Thyroid gland (tissue), 4 donors: ENCODE data around the gene UBR4. TPM values are rescaled to one million over a fixed set of nuclear protein-coding genes. Genes with fewer than 3 reads are reported as not detected.

Source experiments
- DNase-seq, 2 donors: peaks; one replicate each; pipeline ENCODE4 v3.0.0-alpha.2; 2019
- H3K27ac ChIP-seq, 3 donors: fragments of 200-600 bp; sonication (generic); 1 replicate in 2 of 3; 2 replicates in 1 of 3; pipeline ENCODE4 v1.5.1; 2016 to 2019; ENCODE audit warnings: mild to moderate bottlenecking in 1 of 3, moderate library complexity in 1 of 3
- H3K27me3 ChIP-seq: fragments of 200-600 bp; sonication (generic); one replicate; pipeline ENCODE4 v1.5.1; 2019
- H3K36me3 ChIP-seq, 2 donors: fragments of 200-600 bp; sonication (generic); one replicate each; pipeline ENCODE4 v1.5.1; 2016 to 2019
- H3K4me1 ChIP-seq, 2 donors: fragments of 200-600 bp; sonication (generic); one replicate each; pipeline ENCODE4 v1.5.1; 2017 to 2019
- H3K4me3 ChIP-seq, 3 donors: fragments of 200-600 bp; sonication (generic); replicated peaks in 1 of 3; 1 replicate in 2 of 3; 2 replicates in 1 of 3; pipeline ENCODE4 v1.5.1; 2016; ENCODE audit warnings: mild to moderate bottlenecking in 1 of 3
- H3K9me3 ChIP-seq: fragments of 200-600 bp; sonication (generic); one replicate; pipeline ENCODE4 v1.5.1; 2017
- POLR2A ChIP-seq, 2 donors: fragments of 450-650 bp; IDR thresholded peaks; one replicate each; pipeline ENCODE4 v1.6.1; 2017; ENCODE audit warnings: antibody characterized with exemption in 2 of 2, mild to moderate bottlenecking in 2 of 2, moderate library complexity in 1 of 2
- WGBS, 2 donors: methylation state at CpG; one replicate each; pipeline ENCODE4 v1.1.5; 2017; 5-methylcytosine and 5-hydroxymethylcytosine counted together
- intact Hi-C: fragments of 100-400 bp; cut with DNase I; formaldehyde crosslinking; loops from one replicate; pipeline ENCODE4 v1.15.1; 2023
- total RNA-seq, 4 donors: library from RNA; depleted of rRNA; stranded (reverse); fragments of >200 nt; gene quantifications; one replicate each; pipeline ENCODE4 v1.2.3, GENCODE V29; 2016
- TF ChIP-seq, protein P1 (sequence below), 6 experiments: fragments of 200-600 bp in 3 of 6; fragments of 450-650 bp in 3 of 6; sonication (generic) in 3 of 6; IDR thresholded peaks; one replicate each; pipeline ENCODE4 v1.5.1; 2016 to 2019; ENCODE audit warnings: antibody characterized with exemption in 6 of 6, mild to moderate bottlenecking in 2 of 6, inconsistent platforms in 1 of 6, moderate library complexity in 1 of 6

Gene UBR4
- total RNA-seq, 4 donors from 2014 or later: 110 to 221 (median 160) TPM

DNA sequence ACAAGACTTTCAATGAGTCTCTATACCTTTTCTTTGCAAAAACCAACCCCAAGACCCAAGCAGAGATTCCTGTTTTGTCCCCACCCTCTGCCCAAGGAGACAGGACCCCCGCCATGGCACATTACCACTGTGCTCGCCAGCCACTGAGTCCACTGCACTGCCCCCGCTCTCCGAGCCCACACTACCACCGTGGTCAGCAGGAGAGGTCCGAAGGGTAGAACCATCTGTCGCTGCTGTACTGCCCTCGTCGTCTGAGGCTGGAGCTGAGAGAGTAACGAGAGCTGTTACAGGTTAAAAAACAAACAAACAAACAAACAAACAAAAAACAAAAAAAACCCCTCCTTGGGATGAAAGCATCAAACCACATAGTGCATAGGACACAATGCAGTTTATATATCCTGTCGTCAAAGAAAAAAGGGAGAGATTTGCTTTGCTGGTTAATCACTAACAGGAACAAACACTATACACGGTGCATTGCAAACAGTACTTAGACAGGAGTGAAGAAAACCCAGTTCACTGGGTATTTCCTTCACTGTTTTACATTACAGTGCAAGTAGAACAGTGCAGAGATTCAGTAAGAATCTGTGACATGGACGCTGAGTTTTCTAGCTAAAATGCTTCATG, 71.0 kb downstream of the UBR4 start:
- intact Hi-C loops: no loop called here
- H3K4me3 ChIP-seq: no peak overlapping the region
- no peak for TF ChIP-seq POLR2A (IDR thresholded peaks at IDR 0.05)
- TF ChIP-seq, protein P1, sequence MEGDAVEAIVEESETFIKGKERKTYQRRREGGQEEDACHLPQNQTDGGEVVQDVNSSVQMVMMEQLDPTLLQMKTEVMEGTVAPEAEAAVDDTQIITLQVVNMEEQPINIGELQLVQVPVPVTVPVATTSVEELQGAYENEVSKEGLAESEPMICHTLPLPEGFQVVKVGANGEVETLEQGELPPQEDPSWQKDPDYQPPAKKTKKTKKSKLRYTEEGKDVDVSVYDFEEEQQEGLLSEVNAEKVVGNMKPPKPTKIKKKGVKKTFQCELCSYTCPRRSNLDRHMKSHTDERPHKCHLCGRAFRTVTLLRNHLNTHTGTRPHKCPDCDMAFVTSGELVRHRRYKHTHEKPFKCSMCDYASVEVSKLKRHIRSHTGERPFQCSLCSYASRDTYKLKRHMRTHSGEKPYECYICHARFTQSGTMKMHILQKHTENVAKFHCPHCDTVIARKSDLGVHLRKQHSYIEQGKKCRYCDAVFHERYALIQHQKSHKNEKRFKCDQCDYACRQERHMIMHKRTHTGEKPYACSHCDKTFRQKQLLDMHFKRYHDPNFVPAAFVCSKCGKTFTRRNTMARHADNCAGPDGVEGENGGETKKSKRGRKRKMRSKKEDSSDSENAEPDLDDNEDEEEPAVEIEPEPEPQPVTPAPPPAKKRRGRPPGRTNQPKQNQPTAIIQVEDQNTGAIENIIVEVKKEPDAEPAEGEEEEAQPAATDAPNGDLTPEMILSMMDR (IDR thresholded peaks at IDR 0.05): no peak
- no peak for DNase-seq
- H3K27ac ChIP-seq: no peak overlapping the region
- H3K36me3 ChIP-seq: peaks cover 68 to 87% of the 10 kb centered on the region in 2 donors
- no peaks in the 10 kb centered on the region for H3K27me3 ChIP-seq
- H3K9me3 ChIP-seq: no peaks in the 10 kb centered on the region
- WGBS, 2 donors: 80 to 82% methylated on average over 13 of the region's 13 CpGs
- H3K4me1 ChIP-seq: no peaks in the 10 kb centered on the region

DNA sequence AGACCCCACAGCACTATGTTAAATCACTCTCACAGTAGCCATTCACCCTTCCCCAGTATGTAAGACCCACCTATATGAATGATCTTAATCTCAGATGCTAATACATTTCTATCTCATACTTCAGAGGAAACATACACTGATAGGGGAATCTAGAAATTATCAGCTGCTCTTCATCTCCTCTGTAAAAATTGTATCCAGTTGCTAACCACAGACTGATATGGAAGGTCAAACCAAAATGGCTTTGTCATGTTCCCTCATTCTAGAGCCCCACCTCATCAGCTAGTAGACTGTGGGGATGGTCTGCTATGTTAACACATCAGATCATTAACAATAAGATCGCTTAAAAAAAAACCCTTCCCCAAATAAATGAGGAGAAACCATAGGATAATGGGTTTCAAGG, 71.7 kb downstream of the UBR4 start:
- no peaks in the 10 kb centered on the region for H3K27me3 ChIP-seq
- H3K36me3 ChIP-seq: peaks cover 67 to 84% of the 10 kb centered on the region in 2 donors
- no peaks in the 10 kb centered on the region for H3K9me3 ChIP-seq
- H3K4me3 ChIP-seq: no peak overlapping the region
- TF ChIP-seq POLR2A (IDR thresholded peaks at IDR 0.05): no peak
- TF ChIP-seq, protein P1 (IDR thresholded peaks at IDR 0.05): no peak
- no peak overlapping the region for H3K27ac ChIP-seq
- H3K4me1 ChIP-seq: no peaks in the 10 kb centered on the region
- 90 to 91% methylated on average over 1 of the region's 1 CpG for WGBS, 2 donors
- intact Hi-C loops: no loop called here
- DNase-seq: no peak

- H3K27me3 ChIP-seq: no peaks in the 10 kb centered on the region
- WGBS, 2 donors: 91 to 96% methylated on average over 4 of the region's 4 CpGs
- no peaks in the 10 kb centered on the region for H3K4me1 ChIP-seq
- no peak for DNase-seq
- H3K4me3 ChIP-seq: no peak overlapping the region
- H3K36me3 ChIP-seq: peaks cover 65 to 79% of the 10 kb centered on the region in 2 donors
- no peak for TF ChIP-seq POLR2A (IDR thresholded peaks at IDR 0.05)
- TF ChIP-seq, protein P1 (IDR thresholded peaks at IDR 0.05): no peak
- H3K27ac ChIP-seq: no peak overlapping the region
- H3K9me3 ChIP-seq: no peaks in the 10 kb centered on the region
- intact Hi-C loops: no loop called here
These were observed 72.9 kb downstream of the UBR4 start for GRCh38 chr1:19137158-19137557.

GRCh38 chr1:19133360-19133759, 76.7 kb downstream of the UBR4 start:
- Histone ChIP-seq H3K9me3 (no peaks in the 10 kb centered on the region), H3K4me3 (no peak overlapping the region), H3K36me3 (peaks cover 61 to 64% of the 10 kb centered on the region in 2 donors), H3K27ac (no peak overlapping the region), H3K27me3 (no peaks in the 10 kb centered on the region), H3K4me1 (no peaks in the 10 kb centered on the region)
- intact Hi-C loops: no loop called here
- TF ChIP-seq, protein P1 (IDR thresholded peaks at IDR 0.05): no peak
- no peak for TF ChIP-seq POLR2A (IDR thresholded peaks at IDR 0.05)
- 96 to 98% methylated on average over 2 of the region's 2 CpGs for WGBS, 2 donors
- no peak for DNase-seq

GRCh38 chr1:19130468-19130867, 79.6 kb downstream of the UBR4 start:
- WGBS, 2 donors: 94 to 95% methylated on average over 6 of the region's 6 CpGs
- no peak overlapping the region for H3K4me3 ChIP-seq
- no peak for DNase-seq
- H3K27ac ChIP-seq: no peak overlapping the region
- TF ChIP-seq POLR2A (IDR thresholded peaks at IDR 0.05): no peak
- TF ChIP-seq, protein P1 (IDR thresholded peaks at IDR 0.05): no peak
- intact Hi-C loops: no loop called here
- no peaks in the 10 kb centered on the region for H3K27me3 ChIP-seq
- no peaks in the 10 kb centered on the region for H3K9me3 ChIP-seq
- no peaks in the 10 kb centered on the region for H3K4me1 ChIP-seq
- peaks cover 69 to 73% of the 10 kb centered on the region in 2 donors for H3K36me3 ChIP-seq
